Kidney (tissue), 14 donors: ENCODE data around the gene SYNE1. TPM values are rescaled to one million over a fixed set of nuclear protein-coding genes. Genes with fewer than 3 reads are reported as not detected.

Source experiments
- DNase-seq, 5 donors: peaks; one replicate each; pipeline ENCODE4 v3.0.0-alpha.2; 2013 to 2020
- FAIRE-seq: peaks from 2 replicates; lab custom pipeline; 2012; peaks lifted over from hg19 to GRCh38; lab: Jason Lieb, UNC
- H3K27ac ChIP-seq, 2 donors: one replicate each; pipeline ENCODE4 v1.7.0; 2013; ENCODE audit warnings: low read depth in 2 of 2, low read length in 2 of 2, inconsistent platforms in 1 of 2
- H3K27me3 ChIP-seq: one replicate; pipeline ENCODE4 v1.7.1; 2013; ENCODE audit warnings: low read length, inconsistent platforms; ENCODE audit not compliant: control insufficient read depth, insufficient read depth
- H3K36me3 ChIP-seq, 3 donors: one replicate each; pipeline versions ENCODE4 v1.7.0 to v1.7.1; 2013; ENCODE audit warnings: low read length in 3 of 3, control low read depth in 1 of 3, inconsistent platforms in 1 of 3; ENCODE audit not compliant: insufficient read depth in 3 of 3, control insufficient read depth in 2 of 3
- H3K4me1 ChIP-seq, 3 donors: one replicate each; pipeline versions ENCODE4 v1.7.0 to v1.7.1; 2013; ENCODE audit warnings: low read length in 3 of 3, inconsistent platforms in 1 of 3, low read depth in 1 of 3; ENCODE audit not compliant: control insufficient read depth in 2 of 3, insufficient read depth in 2 of 3
- H3K4me3 ChIP-seq, 3 donors: one replicate each; pipeline versions ENCODE4 v1.7.0 to v1.8.1; 2013; ENCODE audit warnings: low read length in 3 of 3, control low read depth in 1 of 3, inconsistent platforms in 1 of 3
- H3K9ac ChIP-seq, 3 donors: one replicate each; pipeline versions ENCODE4 v1.7.0 to v1.7.1; 2013; ENCODE audit warnings: low read length in 3 of 3, control low read depth in 1 of 3, inconsistent platforms in 1 of 3
- H3K9me3 ChIP-seq, 3 donors: one replicate each; pipeline versions ENCODE4 v1.7.0 to v1.7.1; 2013; ENCODE audit warnings: low read length in 3 of 3, control low read depth in 1 of 3, inconsistent platforms in 1 of 3; ENCODE audit not compliant: control insufficient read depth in 2 of 3, insufficient read depth in 1 of 3
- intact Hi-C: fragments of 100-400 bp; cut with DNase I; formaldehyde crosslinking; loops from one replicate; pipeline ENCODE4 v1.11.1; 2022
- polyA plus RNA-seq: library from polyadenylated mRNA; stranded (reverse); fragments of 350-450 nt; fragmentation: Illumina TruSeq; extraction: RNeasy Lipid Tissue Mini Kit (QIAGEN cat#74804); gene quantifications from one replicate; pipeline ENCODE4 v1.2.3, GENCODE V29; 2014; ENCODE audit warnings: low read depth, low replicate concordance; ENCODE audit not compliant: insufficient read depth
- total RNA-seq: library from RNA; stranded (reverse); fragmentation: NEBNext Ultra II Directional; extraction: Animal tissue kit (Norgen Biotek cat#: 25700); gene quantifications from one replicate; pipeline ENCODE4 v1.2.1, GENCODE V29; 2021
- TF ChIP-seq, protein P1 (sequence below): IDR thresholded peaks from 3 replicates; pipeline ENCODE4 v1.5.1; 2012; ENCODE audit warnings: mild to moderate bottlenecking, moderate library complexity, borderline replicate concordance; ENCODE audit not compliant: insufficient read depth; ENCODE audit errors: extremely low read depth
- donor health status: control.
- donor health status: control.
- donor health status: control.
- donor health status: control.
- donor health status: control.
- donor health status: DM: yes; HTN: yes; CAD: no.
- donor health status: Normal renal cell carcinoma (clear cell type).

SYNE1 gene
- total and polyA plus RNA-seq, 2 donors from 2014 or later = 47.8 to 216 TPM

DNA sequence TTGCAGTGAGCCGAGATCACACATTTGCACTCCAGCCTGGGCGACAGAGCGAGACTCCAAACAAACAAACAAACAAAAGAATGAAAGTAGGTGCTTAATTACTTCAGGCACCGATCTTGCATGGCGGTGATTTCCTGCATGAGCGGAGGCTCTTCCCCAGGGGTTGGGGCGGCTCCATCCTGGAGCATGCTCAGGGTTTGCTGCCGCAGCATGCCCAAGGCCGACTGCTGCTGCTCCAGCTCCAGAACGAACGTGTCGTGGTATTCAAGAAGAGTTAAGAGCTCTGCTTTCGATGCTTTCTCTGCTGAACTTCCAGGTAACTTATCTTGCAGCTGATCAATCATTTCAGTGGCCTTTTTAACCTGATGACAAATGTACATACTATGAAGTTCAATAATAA is 313.8 kb downstream of the SYNE1 start:
- Histone ChIP-seq H3K9me3 (no peaks in the 10 kb centered on the region), H3K27me3 (no peaks in the 10 kb centered on the region), H3K36me3 (peaks cover 6 to 50% (median 23%) of the 10 kb centered on the region in 3 donors), H3K4me1 (no peaks in the 10 kb centered on the region), H3K4me3 (no peak overlapping the region), H3K27ac (no peak overlapping the region), H3K9ac (no peak overlapping the region)
- intact Hi-C loops = no loop called here
- FAIRE-seq (no peak), DNase-seq (no peak)
- TF ChIP-seq, protein P1, sequence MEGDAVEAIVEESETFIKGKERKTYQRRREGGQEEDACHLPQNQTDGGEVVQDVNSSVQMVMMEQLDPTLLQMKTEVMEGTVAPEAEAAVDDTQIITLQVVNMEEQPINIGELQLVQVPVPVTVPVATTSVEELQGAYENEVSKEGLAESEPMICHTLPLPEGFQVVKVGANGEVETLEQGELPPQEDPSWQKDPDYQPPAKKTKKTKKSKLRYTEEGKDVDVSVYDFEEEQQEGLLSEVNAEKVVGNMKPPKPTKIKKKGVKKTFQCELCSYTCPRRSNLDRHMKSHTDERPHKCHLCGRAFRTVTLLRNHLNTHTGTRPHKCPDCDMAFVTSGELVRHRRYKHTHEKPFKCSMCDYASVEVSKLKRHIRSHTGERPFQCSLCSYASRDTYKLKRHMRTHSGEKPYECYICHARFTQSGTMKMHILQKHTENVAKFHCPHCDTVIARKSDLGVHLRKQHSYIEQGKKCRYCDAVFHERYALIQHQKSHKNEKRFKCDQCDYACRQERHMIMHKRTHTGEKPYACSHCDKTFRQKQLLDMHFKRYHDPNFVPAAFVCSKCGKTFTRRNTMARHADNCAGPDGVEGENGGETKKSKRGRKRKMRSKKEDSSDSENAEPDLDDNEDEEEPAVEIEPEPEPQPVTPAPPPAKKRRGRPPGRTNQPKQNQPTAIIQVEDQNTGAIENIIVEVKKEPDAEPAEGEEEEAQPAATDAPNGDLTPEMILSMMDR = no peak

DNA sequence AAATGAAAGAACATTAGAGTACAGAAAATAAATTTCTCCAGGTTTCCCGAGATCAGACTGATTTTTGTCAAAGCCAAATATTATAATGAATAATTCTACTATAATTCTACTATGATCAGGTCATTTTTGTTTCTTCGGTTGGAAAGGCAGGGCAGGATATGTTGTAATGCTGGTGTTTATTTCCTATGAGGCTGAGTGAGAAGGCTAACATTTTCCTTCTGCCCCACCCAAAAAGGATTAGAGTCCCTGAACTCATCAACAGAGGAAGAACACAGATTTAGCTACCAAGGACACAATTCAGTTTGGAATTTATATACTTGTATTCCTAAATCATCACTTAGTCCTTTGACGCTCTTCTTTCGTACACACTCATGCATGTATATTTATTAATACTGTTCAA is 318.9 kb downstream of the SYNE1 start:
- Histone ChIP-seq H3K9me3 (no peaks in the 10 kb centered on the region), H3K27ac (no peak overlapping the region), H3K27me3 (no peaks in the 10 kb centered on the region), H3K9ac (no peak overlapping the region), H3K36me3 (peaks cover 6 to 51% (median 27%) of the 10 kb centered on the region in 3 donors), H3K4me3 (no peak overlapping the region), H3K4me1 (no peaks in the 10 kb centered on the region)
- TF ChIP-seq, protein P1 = no peak
- DNase-seq = no peak
- no peak for FAIRE-seq
- intact Hi-C loops = no loop called here

DNA sequence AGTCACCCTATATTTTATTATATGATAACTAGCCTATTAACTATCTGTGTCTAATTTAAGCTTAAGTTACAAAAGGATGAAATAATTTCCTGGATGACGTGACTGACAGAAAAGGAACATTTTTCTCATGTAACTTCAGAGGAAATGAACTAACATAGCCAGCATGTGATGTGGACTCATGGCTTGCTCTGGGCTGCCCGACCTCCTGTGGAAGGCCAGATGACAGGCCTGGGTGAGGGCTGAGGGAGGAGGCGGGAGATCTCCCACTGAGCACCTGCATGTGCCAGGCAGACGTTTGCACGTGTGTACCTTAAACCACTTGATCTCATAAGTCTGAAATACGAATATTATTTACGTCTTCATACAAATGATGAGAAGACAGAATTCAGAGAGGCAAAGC is 321.1 kb downstream of the SYNE1 start:
- no peak overlapping the region for H3K9ac ChIP-seq
- peak overlapping the region in 1 of 2 donors; percentile 50 for H3K27ac ChIP-seq
- no peaks in the 10 kb centered on the region for H3K9me3 ChIP-seq
- H3K4me3 ChIP-seq = no peak overlapping the region
- intact Hi-C loops = no loop called here
- DNase-seq = peak in 1 of 5 donors; percentile 9
- no peaks in the 10 kb centered on the region for H3K4me1 ChIP-seq
- peak; percentile 29 for FAIRE-seq
- H3K27me3 ChIP-seq = no peaks in the 10 kb centered on the region
- TF ChIP-seq, protein P1 = no peak
- H3K36me3 ChIP-seq = peaks cover 2 to 39% (median 25%) of the 10 kb centered on the region in 3 donors

DNA sequence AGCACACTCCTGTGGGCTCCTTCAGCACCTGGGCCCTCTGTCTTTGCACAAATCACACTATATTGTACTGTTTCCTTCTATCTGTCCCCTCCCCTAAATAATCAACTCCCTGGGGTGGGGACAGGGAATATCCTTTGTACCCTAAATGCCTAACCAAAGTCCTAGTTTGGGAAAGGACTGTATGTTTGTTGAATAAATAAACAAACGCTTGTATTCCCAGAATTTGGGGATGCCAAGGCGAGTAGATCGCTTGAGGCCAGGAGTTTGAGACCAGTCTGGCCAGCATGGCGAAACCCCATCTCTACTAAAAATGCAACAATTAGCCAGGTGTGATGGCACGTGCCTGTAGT is 322.7 kb downstream of the SYNE1 start:
- Histone ChIP-seq H3K9ac (no peak overlapping the region), H3K9me3 (no peaks in the 10 kb centered on the region), H3K36me3 (peaks cover 2 to 44% (median 31%) of the 10 kb centered on the region in 3 donors), H3K4me3 (no peak overlapping the region), H3K27ac (no peak overlapping the region), H3K4me1 (no peaks in the 10 kb centered on the region), H3K27me3 (no peaks in the 10 kb centered on the region)
- DNase-seq (no peak), FAIRE-seq (no peak)
- TF ChIP-seq, protein P1 = no peak
- intact Hi-C loops = no loop called here
